Measurements from ENCODE around the gene MAGEC2.

DNA sequence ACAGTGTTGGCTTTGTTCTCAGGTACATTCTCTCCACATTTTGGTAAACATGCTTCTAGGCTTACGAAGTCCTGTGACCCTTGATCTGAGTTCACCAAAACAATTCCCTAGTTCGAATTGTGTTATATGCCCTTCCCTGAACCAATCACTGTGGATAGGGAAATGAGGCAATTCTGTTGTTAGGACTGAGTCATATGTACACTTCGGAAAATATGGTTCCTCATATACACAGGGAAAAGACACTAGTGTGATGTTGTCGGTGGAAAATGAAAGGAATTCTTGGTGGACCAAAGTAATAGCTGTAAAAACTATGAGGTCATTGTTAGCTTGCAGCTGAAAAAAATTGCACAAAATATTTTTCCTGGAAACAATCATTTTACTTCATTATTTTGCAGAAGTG, 46.6 kb upstream of the MAGEC2 start:
- TF ChIP-seq CTCF (IDR thresholded peaks at IDR 0.05) (no peak), POLR2A (IDR thresholded peaks at IDR 0.05) (no peak)
